Natural killer cell (primary cell): ENCODE results near the gene PTMA. TPM values are rescaled to one million over a fixed set of nuclear protein-coding genes. Genes with fewer than 3 reads are reported as not detected.
"Not testable (repeated sequence)": the region's sequence is repeated elsewhere in the genome, so short reads cannot be mapped to it uniquely, and the experiment has no call there.

Experiments
- ATAC-seq, 3 donors: fragments of 150-1000 bp in 2 of 3; fragments of 200-7000 bp in 1 of 3; cut with Tn5 transposase; 1 replicate in 1 of 3; 2 replicates in 2 of 3; pipeline ENCODE4 v1.10.0; 2021; ENCODE audit warnings: mild to moderate bottlenecking in 2 of 3, moderate library complexity in 2 of 3
- DNase-seq, 2 donors: peaks; one replicate each; pipeline versions ENCODE4 v3.0.0 to v3.0.0-alpha.2; 2013 to 2021; ENCODE audit warnings: mixed read lengths in 1 of 2
- H3K27ac ChIP-seq: one replicate; pipeline ENCODE4 v1.5.1; 2013; ENCODE audit warnings: mild to moderate bottlenecking, low read length
- H3K27me3 ChIP-seq: one replicate; pipeline ENCODE4 v1.6.1; 2013; ENCODE audit warnings: low read length; ENCODE audit not compliant: control insufficient read depth, insufficient read depth
- H3K36me3 ChIP-seq: one replicate; pipeline ENCODE4 v1.6.1; 2013; ENCODE audit warnings: low read length; ENCODE audit not compliant: control insufficient read depth, insufficient read depth
- H3K4me1 ChIP-seq: one replicate; pipeline ENCODE4 v1.6.1; 2013; ENCODE audit warnings: low read length; ENCODE audit not compliant: control insufficient read depth, insufficient read depth
- H3K4me3 ChIP-seq: one replicate; pipeline ENCODE4 v1.5.1; 2013; ENCODE audit warnings: low read length
- H3K9me3 ChIP-seq: one replicate; pipeline ENCODE4 v1.6.1; 2013; ENCODE audit warnings: low read length; ENCODE audit not compliant: control insufficient read depth, insufficient read depth
- H3K27ac Mint-ChIP-seq, 2 donors: one replicate each; pipeline ENCODE4 v1.8.0; 2022; ENCODE audit warnings: mild to moderate bottlenecking in 2 of 2, mixed read lengths in 2 of 2, moderate library complexity in 1 of 2
- H3K27me3 Mint-ChIP-seq, 2 donors: one replicate each; pipeline ENCODE4 v1.8.0; 2022; ENCODE audit warnings: low read depth in 2 of 2, mixed read lengths in 2 of 2
- H3K36me3 Mint-ChIP-seq: one replicate; pipeline ENCODE4 v1.8.0; 2022; ENCODE audit warnings: mixed read lengths
- H3K4me1 Mint-ChIP-seq, 2 donors: one replicate each; pipeline ENCODE4 v1.8.0; 2022; ENCODE audit warnings: mixed read lengths in 2 of 2
- H3K4me3 Mint-ChIP-seq: one replicate; pipeline ENCODE4 v1.8.0; 2022; ENCODE audit warnings: mild to moderate bottlenecking, moderate library complexity, mixed read lengths
- H3K9me3 Mint-ChIP-seq, 2 donors: one replicate each; pipeline ENCODE4 v1.8.0; 2022; ENCODE audit warnings: mixed read lengths in 2 of 2
- WGBS: methylation state at CpG from one replicate; pipeline ENCODE4 v1.1.7; 2013; ENCODE audit warnings: missing lambda C conversion rate; ENCODE audit not compliant: insufficient coverage; 5-methylcytosine and 5-hydroxymethylcytosine counted together
- intact Hi-C: fragments of 100-400 bp; cut with micrococcal nuclease; formaldehyde crosslinking; loops from one replicate; pipeline ENCODE4 v1.14.2; 2022
- total RNA-seq, 4 donors: library from RNA; stranded (reverse); fragments of 120-200 nt in 1 of 4; gene quantifications; one replicate each; pipeline versions ENCODE4 v1.2.3 to v1.2.4, GENCODE V29; 2013 to 2022
- TF ChIP-seq, protein P1 (sequence below): fragments of 200-600 bp; IDR thresholded peaks from one replicate; pipeline ENCODE4 v1.8.0; 2022; ENCODE audit warnings: antibody characterized with exemption

Gene PTMA, protein sequence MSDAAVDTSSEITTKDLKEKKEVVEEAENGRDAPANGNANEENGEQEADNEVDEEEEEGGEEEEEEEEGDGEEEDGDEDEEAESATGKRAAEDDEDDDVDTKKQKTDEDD
- 1,000 to 10,000 TPM; 1,245 to 1,643 (median 1,314) TPM for total RNA-seq
- 2,125 TPM for total RNA-seq (2013)

DNA sequence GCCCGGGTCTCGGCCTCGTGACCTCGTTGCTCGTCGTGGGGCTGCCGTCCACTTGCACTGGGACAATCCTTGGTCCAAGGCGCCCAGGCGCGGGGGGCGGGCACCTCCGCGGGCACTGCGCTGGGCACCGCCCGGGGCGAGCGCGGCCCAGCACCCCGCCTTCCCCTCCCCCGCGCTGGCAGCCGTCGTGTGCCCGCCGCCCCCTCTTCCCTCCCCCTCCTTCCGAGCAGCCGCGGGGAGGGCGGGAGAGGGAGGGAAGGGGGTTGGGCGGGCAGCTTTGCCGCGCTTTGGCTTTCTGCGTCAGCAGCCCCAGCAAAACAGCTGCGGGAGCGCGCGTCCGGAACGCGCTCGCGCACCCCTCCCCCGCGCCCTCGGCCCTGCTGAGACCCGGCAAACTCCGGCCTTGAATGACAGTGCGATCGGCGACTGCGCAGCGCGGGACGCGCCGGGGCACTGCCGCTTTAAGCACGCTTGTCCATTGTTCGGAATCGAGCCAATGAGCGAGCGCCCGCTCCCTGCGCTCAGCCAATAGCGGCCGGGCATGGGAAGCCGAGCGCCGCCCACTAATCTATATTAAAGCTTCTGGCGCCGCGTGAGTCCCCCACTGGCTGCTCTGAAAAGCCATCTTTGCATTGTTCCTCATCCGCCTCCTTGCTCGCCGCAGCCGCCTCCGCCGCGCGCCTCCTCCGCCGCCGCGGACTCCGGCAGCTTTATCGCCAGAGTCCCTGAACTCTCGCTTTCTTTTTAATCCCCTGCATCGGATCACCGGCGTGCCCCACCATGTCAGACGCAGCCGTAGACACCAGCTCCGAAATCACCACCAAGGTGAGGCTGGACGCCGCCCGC is at the start of gene PTMA:
Gene PTMA, plus strand, starts transcription at position 599 of the 846 bp plus-strand sequence. Its CDS starts 182 bp downstream, at position 781.
- DNase-seq (peak; percentile 99 to 100), ATAC-seq (peak; percentile 57 to 84 (median 66))
- H3K27me3 ChIP-seq, result no peaks in the 10 kb centered on the region
- peaks cover 13% of the 10 kb centered on the region for H3K36me3 ChIP-seq
- H3K4me3 ChIP-seq, result peak within 1 kb of the TSS; percentile 91
- intact Hi-C loops, result loop anchor here (2.0 to 5.0 kb wide), 4 partner anchors 73 to 316 kb away; partner anchors contain the start of genes NCL and PDE6D
- peak within 1 kb of the TSS; percentile 95 for H3K27ac ChIP-seq
- H3K36me3 Mint-ChIP-seq, result peaks cover 13% of the 10 kb centered on the region
- WGBS, result 0% methylated on average over 87 of the region's 97 CpGs
- no peaks in the 10 kb centered on the region for H3K9me3 Mint-ChIP-seq
- H3K4me1 ChIP-seq, result peaks cover 42% of the 10 kb centered on the region
- H3K4me3 Mint-ChIP-seq, result peak within 1 kb of the TSS; percentile 99
- H3K4me1 Mint-ChIP-seq, result peaks cover 32 to 45% of the 10 kb centered on the region in 2 donors
- peak within 1 kb of the TSS; percentile 97 to 100 for H3K27ac Mint-ChIP-seq
- H3K9me3 ChIP-seq, result no peaks in the 10 kb centered on the region
- TF ChIP-seq, protein P1, sequence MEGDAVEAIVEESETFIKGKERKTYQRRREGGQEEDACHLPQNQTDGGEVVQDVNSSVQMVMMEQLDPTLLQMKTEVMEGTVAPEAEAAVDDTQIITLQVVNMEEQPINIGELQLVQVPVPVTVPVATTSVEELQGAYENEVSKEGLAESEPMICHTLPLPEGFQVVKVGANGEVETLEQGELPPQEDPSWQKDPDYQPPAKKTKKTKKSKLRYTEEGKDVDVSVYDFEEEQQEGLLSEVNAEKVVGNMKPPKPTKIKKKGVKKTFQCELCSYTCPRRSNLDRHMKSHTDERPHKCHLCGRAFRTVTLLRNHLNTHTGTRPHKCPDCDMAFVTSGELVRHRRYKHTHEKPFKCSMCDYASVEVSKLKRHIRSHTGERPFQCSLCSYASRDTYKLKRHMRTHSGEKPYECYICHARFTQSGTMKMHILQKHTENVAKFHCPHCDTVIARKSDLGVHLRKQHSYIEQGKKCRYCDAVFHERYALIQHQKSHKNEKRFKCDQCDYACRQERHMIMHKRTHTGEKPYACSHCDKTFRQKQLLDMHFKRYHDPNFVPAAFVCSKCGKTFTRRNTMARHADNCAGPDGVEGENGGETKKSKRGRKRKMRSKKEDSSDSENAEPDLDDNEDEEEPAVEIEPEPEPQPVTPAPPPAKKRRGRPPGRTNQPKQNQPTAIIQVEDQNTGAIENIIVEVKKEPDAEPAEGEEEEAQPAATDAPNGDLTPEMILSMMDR, result no peak
- peaks cover 0 to 6% of the 10 kb centered on the region in 2 donors for H3K27me3 Mint-ChIP-seq

DNA sequence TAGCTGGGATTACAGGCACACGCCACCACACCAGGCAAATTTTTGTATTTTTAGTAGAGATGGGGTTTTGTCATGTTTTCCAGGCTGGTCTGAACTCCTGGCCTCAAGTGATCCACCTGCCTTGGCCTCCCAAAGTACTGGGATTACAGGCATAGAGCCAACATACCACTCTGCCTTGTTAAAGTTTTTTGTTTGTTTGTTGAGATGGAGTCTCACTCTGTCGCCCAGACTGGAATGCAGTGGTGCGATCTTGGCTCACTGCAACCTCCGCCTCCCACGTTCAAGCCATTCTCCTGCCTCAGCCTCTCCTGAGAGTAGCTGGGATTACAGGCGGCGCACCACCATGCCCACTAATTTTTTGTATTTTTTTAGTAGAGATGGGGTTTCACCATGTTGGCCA is 48.3 kb upstream of the PTMA start:
- not testable (repeated sequence) for H3K27ac Mint-ChIP-seq, H3K4me3 Mint-ChIP-seq, H3K27me3 ChIP-seq, DNase-seq, H3K9me3 ChIP-seq, H3K36me3 ChIP-seq, H3K27ac ChIP-seq, H3K4me3 ChIP-seq, H3K9me3 Mint-ChIP-seq, ATAC-seq, H3K27me3 Mint-ChIP-seq, H3K36me3 Mint-ChIP-seq
- H3K4me1 ChIP-seq, result peaks cover 35% of the 10 kb centered on the region
- peaks cover 6 to 18% of the 10 kb centered on the region in 2 donors for H3K4me1 Mint-ChIP-seq
- intact Hi-C loops, result loop anchor here (5.0 kb wide), 1 partner anchor 48 kb away; no protein-coding TSS in a partner anchor
- 100% methylated on average over 7 of the region's 7 CpGs for WGBS

DNA sequence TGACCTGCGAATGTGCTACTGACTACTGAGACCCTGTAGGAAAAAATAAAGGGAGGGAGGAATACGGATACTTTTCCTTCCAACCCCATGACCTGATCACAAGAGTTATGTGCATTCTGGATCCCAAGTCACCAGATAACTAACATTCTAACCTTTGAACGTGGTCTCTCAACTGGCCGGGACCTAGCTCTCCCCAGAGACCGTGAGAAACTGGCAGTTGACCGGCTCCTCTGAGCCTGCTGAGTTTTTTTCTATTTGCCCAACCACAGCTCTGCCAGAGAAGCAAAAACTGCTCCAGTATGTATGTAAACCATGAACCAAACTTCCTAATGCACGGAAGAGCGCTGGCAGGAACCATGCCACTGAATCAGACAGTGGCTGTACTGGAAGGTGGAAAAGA is 47.5 kb upstream of the PTMA start:
- H3K9me3 Mint-ChIP-seq, result no peaks in the 10 kb centered on the region
- H3K36me3 Mint-ChIP-seq, result no peaks in the 10 kb centered on the region
- H3K4me1 ChIP-seq, result peaks cover 43% of the 10 kb centered on the region
- TF ChIP-seq, protein P1, result no peak
- H3K4me3 ChIP-seq, result no peak overlapping the region
- ATAC-seq (no peak), DNase-seq (no peak)
- no peaks in the 10 kb centered on the region for H3K27me3 Mint-ChIP-seq
- no peaks in the 10 kb centered on the region for H3K27me3 ChIP-seq
- no peak overlapping the region for H3K4me3 Mint-ChIP-seq
- H3K27ac Mint-ChIP-seq, result peak overlapping the region; percentile 82 to 94
- WGBS, result 87% methylated on average over 6 of the region's 8 CpGs
- H3K4me1 Mint-ChIP-seq, result peaks cover 11 to 23% of the 10 kb centered on the region in 2 donors
- H3K27ac ChIP-seq, result no peak overlapping the region
- H3K36me3 ChIP-seq, result no peaks in the 10 kb centered on the region
- H3K9me3 ChIP-seq, result peaks cover 6% of the 10 kb centered on the region
- intact Hi-C loops, result loop anchor here (5.0 kb wide), 1 partner anchor 49 kb away; no protein-coding TSS in a partner anchor

DNA sequence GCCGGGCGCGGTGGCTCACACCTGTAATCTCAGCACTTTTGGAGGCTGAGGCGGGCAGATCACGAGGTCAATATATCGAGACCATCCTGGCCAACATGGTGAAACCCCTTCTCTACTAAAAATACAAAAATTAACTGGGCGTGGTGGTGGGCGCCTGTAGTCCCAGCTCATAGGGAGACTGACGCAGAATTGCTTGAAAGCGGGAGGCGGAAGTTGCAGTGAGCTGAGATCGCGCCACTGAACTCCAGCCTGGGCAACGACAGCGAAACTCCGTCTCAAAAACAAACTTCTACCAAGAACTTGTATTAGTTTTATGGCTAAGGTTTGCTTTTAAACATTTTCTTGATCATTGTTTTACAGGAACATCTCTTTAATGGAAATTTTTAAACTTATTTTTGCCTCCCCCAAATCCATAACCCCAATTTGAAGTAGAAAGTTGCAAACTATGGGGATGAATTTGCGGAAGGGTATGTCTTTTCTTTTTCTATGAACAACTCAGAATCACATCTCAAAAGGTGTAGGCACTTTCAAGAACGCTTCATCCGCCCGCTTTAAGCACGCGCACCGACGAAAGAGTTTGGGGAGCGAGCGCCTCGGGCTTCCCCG is 46.8 kb upstream of the PTMA start:
- H3K27ac Mint-ChIP-seq, result peak overlapping the region; percentile 82 to 94
- no peaks in the 10 kb centered on the region for H3K36me3 Mint-ChIP-seq
- DNase-seq (no peak), ATAC-seq (no peak)
- H3K4me3 ChIP-seq, result peak overlapping the region; percentile 31
- H3K4me1 ChIP-seq, result peaks cover 49% of the 10 kb centered on the region
- H3K9me3 Mint-ChIP-seq, result no peaks in the 10 kb centered on the region
- 65% methylated on average over 24 of the region's 28 CpGs for WGBS
- peaks cover 6% of the 10 kb centered on the region for H3K9me3 ChIP-seq
- TF ChIP-seq, protein P1, result no peak
- H3K27me3 Mint-ChIP-seq, result no peaks in the 10 kb centered on the region
- peaks cover 14 to 29% of the 10 kb centered on the region in 2 donors for H3K4me1 Mint-ChIP-seq
- peak overlapping the region; percentile 75 for H3K4me3 Mint-ChIP-seq
- intact Hi-C loops, result loop anchor here (1.0 to 5.0 kb wide), 3 partner anchors 16 to 49 kb away; no protein-coding TSS in a partner anchor
- H3K27me3 ChIP-seq, result no peaks in the 10 kb centered on the region
- peak overlapping the region; percentile 88 for H3K27ac ChIP-seq
- H3K36me3 ChIP-seq, result no peaks in the 10 kb centered on the region
